HepG2 (cell line): Measurements from ENCODE around the gene SHANK3. TPM values are rescaled to one million over a fixed set of nuclear protein-coding genes. Genes with fewer than 3 reads are reported as not detected.
A peak's percentile ranks its signal among the peaks of the same experiment; 100 is the strongest.

Experiments
- ATAC-seq: fragments of 200-7000 bp; cut with Tn5 transposase; 3 replicates; pipeline ENCODE4 v1.9.1; 2020; ENCODE audit warnings: mild to moderate bottlenecking, moderate library complexity
- BruUV-seq: library from RNA; stranded (reverse); fragments of 400-500 nt; replicated peaks from 2 replicates; lab custom pipeline; 2021; lab: Mats Ljungman, UMichigan
- CTCF ChIA-PET: fragments of 300-600 bp; formaldehyde crosslinking; extraction: SDS; loops from one replicate; lab custom pipeline; 2021; ENCODE audit warnings: low total read pairs, inconsistent platforms, low intra/inter-chr PET ratio; lab: Yijun Ruan, JAX
- POLR2A ChIA-PET: fragments of 350-600 bp; sonication (Branson Sonifier 250); formaldehyde crosslinking; loops from one replicate; lab custom pipeline; 2020; ENCODE audit warnings: antibody characterized with exemption, inconsistent platforms; lab: Yijun Ruan, JAX
- DNase-seq: peaks from one replicate; pipeline ENCODE4 v3.0.0-alpha.2; 2015; ENCODE audit warnings: low spot score
- FAIRE-seq: peaks from 3 replicates; lab custom pipeline; 2011; peaks lifted over from hg19 to GRCh38; lab: Jason Lieb, UNC
- H2AFZ ChIP-seq: one replicate; pipeline ENCODE4 v1.6.1; 2011; ENCODE audit warnings: low read length, inconsistent platforms
- H3K27ac ChIP-seq: fragments of 300-600 bp; 3 replicates; pipeline ENCODE4 v1.8.0; 2011; ENCODE audit warnings: mixed run types, mild to moderate bottlenecking, mixed read lengths, low read length, inconsistent platforms; ENCODE audit not compliant: insufficient read depth; ENCODE audit errors: extremely low read length
- H3K27me3 ChIP-seq, 2 experiments: fragments of 200-600 bp in 1 of 2; 2 replicates in 1 of 2; 3 replicates in 1 of 2; pipeline versions ENCODE4 v1.6.0 to v1.8.0; 2011; ENCODE audit warnings: low read length in 2 of 2, mild to moderate bottlenecking in 2 of 2, moderate library complexity in 2 of 2, inconsistent platforms in 1 of 2; ENCODE audit not compliant: insufficient read depth in 2 of 2, control insufficient read depth in 1 of 2
- H3K36me3 ChIP-seq, 2 experiments: fragments of 200-600 bp in 1 of 2; replicated peaks in 1 of 2; 2 replicates in 1 of 2; 3 replicates in 1 of 2; pipeline versions ENCODE4 v1.5.1 to v1.8.0; 2011; ENCODE audit warnings: low read length in 2 of 2, inconsistent platforms in 1 of 2; ENCODE audit not compliant: insufficient read depth in 2 of 2, control insufficient read depth in 1 of 2
- H3K4me1 ChIP-seq: 2 replicates; pipeline ENCODE4 v1.5.1; 2012; ENCODE audit warnings: low read length, inconsistent platforms; ENCODE audit not compliant: insufficient read depth
- H3K4me2 ChIP-seq: 2 replicates; pipeline ENCODE4 v1.6.0; 2011; ENCODE audit warnings: low read depth, low read length, inconsistent platforms
- H3K4me3 ChIP-seq, 3 experiments: fragments of 200-600 bp in 1 of 3; sonication (generic), shearing (Covaris generic) in 1 of 3; replicated peaks in 1 of 3; 2 replicates each; pipeline ENCODE4 v1.5.1; 2011 to 2016; ENCODE audit warnings: low read length in 3 of 3, inconsistent platforms in 2 of 3, low read depth in 2 of 3, mild to moderate bottlenecking in 2 of 3, control low read depth in 1 of 3, mixed read lengths in 1 of 3; ENCODE audit not compliant: insufficient read depth in 1 of 3
- H3K79me2 ChIP-seq: one replicate; pipeline ENCODE4 v1.6.1; 2011; ENCODE audit warnings: low read length, inconsistent platforms; ENCODE audit not compliant: insufficient read depth
- H3K9ac ChIP-seq: 2 replicates; pipeline ENCODE4 v1.6.0; 2011; ENCODE audit warnings: mild to moderate bottlenecking, low read depth, low read length, inconsistent platforms; ENCODE audit not compliant: insufficient read depth
- H3K9me3 ChIP-seq: 2 replicates; pipeline ENCODE4 v1.5.1; 2012; ENCODE audit warnings: mild to moderate bottlenecking, low read length
- H4K20me1 ChIP-seq: 2 replicates; pipeline ENCODE4 v1.6.0; 2011; ENCODE audit warnings: inconsistent platforms, mild to moderate bottlenecking, low read length, moderate library complexity; ENCODE audit not compliant: insufficient read depth
- MTA1 ChIP-seq: sonication (generic); formaldehyde crosslinking; IDR thresholded peaks from 2 replicates; pipeline ENCODE4 v1.4.0; 2020; ENCODE audit warnings: missing genetic modification reagents, mild to moderate bottlenecking, borderline replicate concordance
- RARA ChIP-seq: IDR thresholded peaks from 2 replicates; pipeline ENCODE4 v1.6.1; 2016; ENCODE audit warnings: missing genetic modification reagents, missing compliant biosample characterization
- SP140L ChIP-seq: sonication (generic); formaldehyde crosslinking; IDR thresholded peaks from 2 replicates; pipeline ENCODE4 v1.4.0; 2020; ENCODE audit warnings: missing genetic modification reagents, borderline replicate concordance
- SPEN ChIP-seq: sonication (generic); formaldehyde crosslinking; IDR thresholded peaks from 2 replicates; pipeline ENCODE4 v1.5.1; 2020; ENCODE audit warnings: low read depth, mild to moderate bottlenecking, missing genetic modification reagents
- SRSF9 ChIP-seq: fragments of 200-400 bp; formaldehyde crosslinking; IDR thresholded peaks from 2 replicates; pipeline ENCODE4 v1.6.1; 2018; ENCODE audit warnings: borderline replicate concordance, mild to moderate bottlenecking, low read depth, low read length; ENCODE audit not compliant: insufficient read depth, poor library complexity, severe bottlenecking
- ZNF557 ChIP-seq: sonication (generic); formaldehyde crosslinking; IDR thresholded peaks from 2 replicates; pipeline ENCODE4 v1.4.0; 2020; ENCODE audit warnings: missing genetic modification reagents
- ZZZ3 ChIP-seq: sonication (generic); formaldehyde crosslinking; IDR thresholded peaks from 2 replicates; pipeline ENCODE4 v1.4.0; 2020; ENCODE audit warnings: missing genetic modification reagents, mild to moderate bottlenecking, borderline replicate concordance
- WGBS: methylation state at CpG from one replicate; pipeline ENCODE4 v1.1.6; 2017; ENCODE audit warnings: low lambda C conversion rate; 5-methylcytosine and 5-hydroxymethylcytosine counted together
- in situ Hi-C: cut with HindIII; loops from 2 replicates; pipeline ENCODE4 v1.10.0; 2017; ENCODE audit warnings: low pct_unique_long_range_greater_than_20kb; ENCODE audit not compliant: extremely low pct_ligation_motif_present
- intact Hi-C: fragments of 100-400 bp; cut with micrococcal nuclease; formaldehyde crosslinking; loops from one replicate; pipeline ENCODE4 v1.10.0; 2022; ENCODE audit not compliant: unreplicated experiment
- polyA plus RNA-seq, 8 experiments: library from polyadenylated mRNA; depleted of rRNA in 3 of 8; stranded (reverse) in 7 of 8; unstranded in 1 of 8; fragments of >200 nt; fragmentation: Illumina TruSeq in 4 of 8; extraction: Trizol in 4 of 8; gene quantifications; 2 replicates each; pipeline versions ENCODE4 v1.2.1 to v1.2.3, GENCODE V29; 2011 to 2016; ENCODE audit warnings: low read depth in 4 of 8, missing spikeins in 1 of 8, mixed read lengths in 1 of 8; ENCODE audit not compliant: insufficient read depth in 1 of 8
- total RNA-seq, 5 experiments: library from RNA; depleted of rRNA; stranded (reverse); fragments of >200 nt; fragmentation: Illumina TruSeq; extraction: Trizol; gene quantifications; 2 replicates each; pipeline ENCODE4 v1.2.3, GENCODE V29; 2016; ENCODE audit warnings: low read depth in 1 of 5
- TF ChIP-seq, protein P1 (sequence below): sonication (generic); formaldehyde crosslinking; IDR thresholded peaks from 2 replicates; pipeline ENCODE4 v1.5.0; 2020; ENCODE audit warnings: missing genetic modification reagents
- TF ChIP-seq, protein P2 (sequence below): sonication (generic); formaldehyde crosslinking; IDR thresholded peaks from 2 replicates; pipeline ENCODE4 v1.4.0; 2020; ENCODE audit warnings: missing genetic modification reagents

The SHANK3 gene
- total and polyA plus RNA-seq, 2 of the 13 experiments (the other 11 are each of a cell fraction or from before 2014, with no cell fraction given): 2.9 to 4.6 TPM

DNA sequence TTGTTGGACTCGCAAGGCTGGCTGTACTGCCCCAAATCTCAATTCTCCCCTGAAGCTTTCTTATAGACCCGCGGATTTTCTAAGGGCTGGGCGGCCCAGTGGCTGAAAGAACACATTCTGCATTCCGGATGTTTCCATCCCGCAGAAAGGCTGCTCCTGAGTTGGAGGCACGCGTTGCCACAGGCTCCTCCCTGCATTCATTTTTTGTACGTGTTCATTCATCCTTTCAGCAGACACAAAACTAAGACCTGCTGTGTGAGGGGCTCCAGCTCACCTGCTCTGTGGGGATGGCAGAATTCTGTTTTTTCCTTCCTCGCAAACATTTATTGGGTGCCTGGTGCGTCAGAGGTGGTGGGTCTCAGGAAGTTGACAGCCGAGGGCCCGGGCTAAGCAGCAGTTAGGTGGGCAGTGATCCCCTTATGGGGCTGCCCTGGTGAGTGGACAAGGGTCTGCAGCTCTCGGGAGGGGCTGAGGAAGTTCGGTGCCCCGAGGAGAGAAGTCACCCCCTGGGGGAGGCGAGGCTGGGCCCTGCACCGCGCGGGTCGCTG, 23.7 kb downstream of the SHANK3 start:
- no peaks in the 10 kb centered on the region for H3K9me3 ChIP-seq
- ChIA-PET POLR2A (interaction anchor here (4.5 kb wide), 1 partner anchor 55 kb away, joined by 51 read pairs; no protein-coding TSS in a partner anchor), CTCF (no interaction called here)
- H3K4me3 ChIP-seq: no peak overlapping the region
- WGBS: 96% methylated on average over 16 of the region's 21 CpGs
- intact Hi-C loops: no loop called here
- H3K9ac ChIP-seq: no peak overlapping the region
- no peak for FAIRE-seq
- H3K4me1 ChIP-seq: peaks cover 36% of the 10 kb centered on the region
- H4K20me1 ChIP-seq: no peaks in the 10 kb centered on the region
- TF ChIP-seq ZNF557 (no peak), SRSF9 (no peak), SPEN (CRISPR knock-in tag) (no peak), MTA1 (0 out of 2 replicates have a peak, but pooled peaks have one; percentile 5), RARA (CRISPR knock-in tag) (no peak), SP140L (CRISPR knock-in tag) (no peak), ZZZ3 (CRISPR knock-in tag) (no peak)
- TF ChIP-seq, protein P1, sequence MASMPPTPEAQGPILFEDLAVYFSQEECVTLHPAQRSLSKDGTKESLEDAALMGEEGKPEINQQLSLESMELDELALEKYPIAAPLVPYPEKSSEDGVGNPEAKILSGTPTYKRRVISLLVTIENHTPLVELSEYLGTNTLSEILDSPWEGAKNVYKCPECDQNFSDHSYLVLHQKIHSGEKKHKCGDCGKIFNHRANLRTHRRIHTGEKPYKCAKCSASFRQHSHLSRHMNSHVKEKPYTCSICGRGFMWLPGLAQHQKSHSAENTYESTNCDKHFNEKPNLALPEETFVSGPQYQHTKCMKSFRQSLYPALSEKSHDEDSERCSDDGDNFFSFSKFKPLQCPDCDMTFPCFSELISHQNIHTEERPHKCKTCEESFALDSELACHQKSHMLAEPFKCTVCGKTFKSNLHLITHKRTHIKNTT: no peak
- TF ChIP-seq, protein P2, sequence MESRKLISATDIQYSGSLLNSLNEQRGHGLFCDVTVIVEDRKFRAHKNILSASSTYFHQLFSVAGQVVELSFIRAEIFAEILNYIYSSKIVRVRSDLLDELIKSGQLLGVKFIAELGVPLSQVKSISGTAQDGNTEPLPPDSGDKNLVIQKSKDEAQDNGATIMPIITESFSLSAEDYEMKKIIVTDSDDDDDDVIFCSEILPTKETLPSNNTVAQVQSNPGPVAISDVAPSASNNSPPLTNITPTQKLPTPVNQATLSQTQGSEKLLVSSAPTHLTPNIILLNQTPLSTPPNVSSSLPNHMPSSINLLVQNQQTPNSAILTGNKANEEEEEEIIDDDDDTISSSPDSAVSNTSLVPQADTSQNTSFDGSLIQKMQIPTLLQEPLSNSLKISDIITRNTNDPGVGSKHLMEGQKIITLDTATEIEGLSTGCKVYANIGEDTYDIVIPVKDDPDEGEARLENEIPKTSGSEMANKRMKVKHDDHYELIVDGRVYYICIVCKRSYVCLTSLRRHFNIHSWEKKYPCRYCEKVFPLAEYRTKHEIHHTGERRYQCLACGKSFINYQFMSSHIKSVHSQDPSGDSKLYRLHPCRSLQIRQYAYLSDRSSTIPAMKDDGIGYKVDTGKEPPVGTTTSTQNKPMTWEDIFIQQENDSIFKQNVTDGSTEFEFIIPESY (CRISPR knock-in tag): 0 out of 2 replicates have a peak, but pooled peaks have one; percentile 72
- H3K4me2 ChIP-seq: no peak overlapping the region
- no peaks in the 10 kb centered on the region for H3K27me3 ChIP-seq
- H2AFZ ChIP-seq: no peak overlapping the region
- no peak overlapping the region for H3K27ac ChIP-seq
- in situ Hi-C loops: loop anchor here (5.0 kb wide), 2 partner anchors 69 to 114 kb away; partner anchors contain the start of genes ARSA and CHKB
- no peaks in the 10 kb centered on the region; a peak in 1 of 5 replicates for H3K36me3 ChIP-seq
- no peak for ATAC-seq
- DNase-seq: no peak
- BruUV-seq: no TSS peak
- peaks cover 24% of the 10 kb centered on the region for H3K79me2 ChIP-seq
